HCT116 (cell line): ENCODE data around the gene NCF4.

Experiments used
- POLR2A ChIP-seq: IDR thresholded peaks from 2 replicates; pipeline ENCODE4 v1.7.0; 2011; ENCODE audit warnings: borderline replicate concordance; ENCODE audit not compliant: insufficient read depth, insufficient read length; ENCODE audit errors: extremely low read depth
- YY1 ChIP-seq: IDR thresholded peaks from 2 replicates; pipeline ENCODE4 v1.6.1; 2011; ENCODE audit warnings: low read length, low read depth, moderate library complexity, mild to moderate bottlenecking; ENCODE audit not compliant: insufficient replicate concordance; ENCODE audit errors: extremely low read depth

DNA sequence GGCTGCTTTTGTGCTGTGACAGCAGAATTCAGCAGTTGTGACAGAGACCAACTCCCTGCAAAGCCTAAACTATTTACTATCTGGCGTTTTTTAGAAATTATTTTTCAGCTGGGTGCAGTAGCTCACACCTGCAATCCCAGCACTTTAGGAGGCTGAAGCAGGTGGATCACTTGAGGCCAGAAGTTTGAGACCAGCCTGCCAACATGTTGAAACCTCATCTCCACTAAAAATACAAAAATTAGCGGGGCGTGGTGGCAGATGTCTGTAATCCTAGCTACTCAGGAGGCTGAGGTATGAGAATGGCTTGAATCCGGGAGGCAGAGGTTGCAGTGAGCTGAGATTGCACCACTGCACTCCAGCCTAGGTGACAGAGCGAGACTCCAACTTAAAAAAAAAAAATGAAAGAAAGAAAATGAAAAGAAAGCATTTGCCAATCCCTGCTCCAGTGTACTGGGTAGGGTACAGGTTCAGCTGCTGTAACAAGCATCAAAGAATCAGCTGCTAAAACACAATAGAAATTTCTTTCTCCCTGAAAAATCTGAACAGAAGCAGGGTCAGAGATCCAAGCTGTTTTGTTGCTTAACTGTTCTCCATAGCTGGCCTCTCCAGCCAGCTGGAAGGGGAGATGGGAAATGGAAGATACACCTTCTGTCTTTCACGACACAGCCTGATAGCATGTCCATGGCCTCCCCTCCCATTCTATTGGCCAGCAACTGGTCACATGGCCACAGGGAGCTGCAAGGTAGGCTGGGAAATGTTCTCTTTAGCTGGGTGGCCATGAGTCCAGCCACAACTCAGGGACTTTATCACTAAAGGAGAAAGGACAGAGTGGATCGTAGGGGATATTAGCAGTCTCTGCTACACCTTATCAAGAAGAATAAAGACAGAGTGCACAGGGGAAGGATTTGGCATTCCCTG is 8.5 kb upstream of the NCF4 start:
- no peak for TF ChIP-seq YY1
- TF ChIP-seq POLR2A, result no peak
